GM12801 (cell line): ENCODE results near the gene ZNF182.

ENCODE experiments used
- TF ChIP-seq, protein P1 (sequence below): IDR thresholded peaks from one replicate; pipeline ENCODE4 v1.5.1; 2011; ENCODE audit warnings: control low read depth; ENCODE audit not compliant: insufficient read length; ENCODE audit errors: extremely low read depth

Gene ZNF182

GRCh38 chrX:47933946-47934345, 69.8 kb downstream of the ZNF182 start:
- TF ChIP-seq, protein P1, sequence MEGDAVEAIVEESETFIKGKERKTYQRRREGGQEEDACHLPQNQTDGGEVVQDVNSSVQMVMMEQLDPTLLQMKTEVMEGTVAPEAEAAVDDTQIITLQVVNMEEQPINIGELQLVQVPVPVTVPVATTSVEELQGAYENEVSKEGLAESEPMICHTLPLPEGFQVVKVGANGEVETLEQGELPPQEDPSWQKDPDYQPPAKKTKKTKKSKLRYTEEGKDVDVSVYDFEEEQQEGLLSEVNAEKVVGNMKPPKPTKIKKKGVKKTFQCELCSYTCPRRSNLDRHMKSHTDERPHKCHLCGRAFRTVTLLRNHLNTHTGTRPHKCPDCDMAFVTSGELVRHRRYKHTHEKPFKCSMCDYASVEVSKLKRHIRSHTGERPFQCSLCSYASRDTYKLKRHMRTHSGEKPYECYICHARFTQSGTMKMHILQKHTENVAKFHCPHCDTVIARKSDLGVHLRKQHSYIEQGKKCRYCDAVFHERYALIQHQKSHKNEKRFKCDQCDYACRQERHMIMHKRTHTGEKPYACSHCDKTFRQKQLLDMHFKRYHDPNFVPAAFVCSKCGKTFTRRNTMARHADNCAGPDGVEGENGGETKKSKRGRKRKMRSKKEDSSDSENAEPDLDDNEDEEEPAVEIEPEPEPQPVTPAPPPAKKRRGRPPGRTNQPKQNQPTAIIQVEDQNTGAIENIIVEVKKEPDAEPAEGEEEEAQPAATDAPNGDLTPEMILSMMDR = no peak

DNA sequence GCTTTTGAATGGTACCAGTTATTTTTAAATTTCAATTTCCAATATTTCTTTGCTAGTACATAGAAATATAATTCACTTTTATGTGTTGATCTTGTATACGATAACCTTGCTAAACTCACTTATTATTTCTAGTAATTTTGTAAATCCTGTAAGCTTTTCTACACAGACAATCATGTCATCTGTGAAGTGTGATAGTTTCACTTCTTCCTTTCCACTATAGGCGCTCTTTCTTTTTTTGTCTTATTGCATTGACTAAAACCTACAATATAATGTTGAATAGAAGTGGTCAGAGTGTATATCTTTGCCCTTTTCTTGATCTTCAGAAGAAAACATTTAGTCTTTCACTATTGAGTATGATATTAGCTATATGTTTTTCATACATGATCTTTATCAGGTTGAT, 76.6 kb downstream of the ZNF182 start:
- TF ChIP-seq, protein P1 = no peak
